Limb (tissue), 2 donors: ENCODE data around the gene OR4D9.

Experiments
- DNase-seq, 2 donors: peaks; one replicate each; pipeline ENCODE4 v3.0.0-alpha.2; 2016; ENCODE audit errors: extremely low spot score in 2 of 2

Gene OR4D9

GRCh38 chr11:59550368-59550841 is 39.1 kb downstream of the OR4D9 start:
- DNase-seq: peak; percentile 80 to 90

GRCh38 chr11:59550842-59551658 is 39.7 kb downstream of the OR4D9 start:
- peak; percentile 85 to 89 for DNase-seq

- DNase-seq: peak; percentile 58 to 69
Measured at GRCh38 chr11:59551659-59552521, 40.6 kb downstream of the OR4D9 start.

- DNase-seq: no peak
Measured at GRCh38 chr11:59552844-59553243, 41.5 kb downstream of the OR4D9 start.

GRCh38 chr11:59553323-59553722 is 42.0 kb downstream of the OR4D9 start:
- no peak for DNase-seq

GRCh38 chr11:59555601-59556114 is 44.3 kb downstream of the OR4D9 start:
- peak in 1 of 2 donors; percentile 54 for DNase-seq

- peak; percentile 79 to 82 for DNase-seq
Measured at GRCh38 chr11:59556115-59556916, 45.0 kb downstream of the OR4D9 start.

- no peak for DNase-seq
Measured at GRCh38 chr11:59556917-59557348, 45.6 kb downstream of the OR4D9 start.

GRCh38 chr11:59558270-59558643 is 46.9 kb downstream of the OR4D9 start:
- no peak for DNase-seq

- peak in 1 of 2 donors; percentile 25 for DNase-seq
Measured at GRCh38 chr11:59559886-59560285, 48.5 kb downstream of the OR4D9 start.

- peak; percentile 71 to 87 for DNase-seq
Measured at GRCh38 chr11:59560290-59560701, 49.0 kb downstream of the OR4D9 start.

- DNase-seq: peak; percentile 86 to 91
Measured at GRCh38 chr11:59560702-59561473, 49.5 kb downstream of the OR4D9 start.

- no peak for DNase-seq
Measured at GRCh38 chr11:59562292-59562691, 51.0 kb downstream of the OR4D9 start.
